Fibroblast of skin of right biceps (primary cell): ENCODE data around the gene CHRNA4.
"Not testable (repeated sequence)": the region's sequence is repeated elsewhere in the genome, so short reads cannot be mapped to it uniquely, and the experiment has no call there.

ENCODE experiments used
- DNase-seq: peaks from one replicate; pipeline ENCODE4 v3.0.0-alpha.2; 2013

The CHRNA4 gene

DNA sequence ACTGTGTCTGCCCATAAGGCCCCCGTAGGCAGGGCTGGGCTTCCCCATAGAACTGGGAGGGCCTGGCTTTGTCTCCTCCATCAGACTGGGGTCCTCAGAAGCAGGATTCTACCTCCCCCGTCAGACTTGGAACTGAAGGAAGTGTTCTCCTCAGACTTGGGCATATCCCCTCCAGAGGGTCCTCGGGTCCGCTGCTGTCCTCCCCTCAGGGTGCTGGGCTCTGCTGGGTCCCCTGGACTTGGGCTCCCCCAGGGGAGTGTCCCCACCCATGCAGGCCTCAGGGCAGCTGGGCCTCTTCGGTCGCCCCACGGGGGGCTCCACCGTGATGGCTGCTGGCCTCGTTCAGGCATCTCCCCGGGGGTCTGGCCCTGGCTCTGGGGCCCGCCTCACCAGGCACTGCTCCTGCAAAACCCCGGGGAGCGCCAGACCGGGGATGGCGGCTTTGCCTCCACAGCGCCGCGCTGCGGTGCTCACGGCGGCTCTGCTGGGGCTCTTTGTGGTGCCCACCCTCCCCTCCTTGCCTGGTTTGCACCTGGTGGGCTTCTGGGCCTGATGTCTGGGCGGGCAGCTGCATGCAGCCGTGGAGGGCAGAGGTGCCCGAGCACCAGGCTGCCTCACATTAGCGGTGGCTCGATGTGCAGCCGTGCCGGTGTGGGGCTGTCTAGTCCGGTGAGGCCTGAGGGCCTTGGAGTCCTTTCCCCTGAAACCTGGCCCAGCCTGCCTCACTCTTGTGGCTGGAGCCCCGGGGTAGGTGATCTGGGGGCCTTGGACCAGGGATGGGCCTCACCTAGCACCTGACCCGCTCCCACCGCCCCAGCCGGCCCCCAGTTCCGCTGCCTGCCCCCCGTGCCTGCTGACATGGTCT is 54.2 kb downstream of the CHRNA4 start:
- DNase-seq = no peak

DNA sequence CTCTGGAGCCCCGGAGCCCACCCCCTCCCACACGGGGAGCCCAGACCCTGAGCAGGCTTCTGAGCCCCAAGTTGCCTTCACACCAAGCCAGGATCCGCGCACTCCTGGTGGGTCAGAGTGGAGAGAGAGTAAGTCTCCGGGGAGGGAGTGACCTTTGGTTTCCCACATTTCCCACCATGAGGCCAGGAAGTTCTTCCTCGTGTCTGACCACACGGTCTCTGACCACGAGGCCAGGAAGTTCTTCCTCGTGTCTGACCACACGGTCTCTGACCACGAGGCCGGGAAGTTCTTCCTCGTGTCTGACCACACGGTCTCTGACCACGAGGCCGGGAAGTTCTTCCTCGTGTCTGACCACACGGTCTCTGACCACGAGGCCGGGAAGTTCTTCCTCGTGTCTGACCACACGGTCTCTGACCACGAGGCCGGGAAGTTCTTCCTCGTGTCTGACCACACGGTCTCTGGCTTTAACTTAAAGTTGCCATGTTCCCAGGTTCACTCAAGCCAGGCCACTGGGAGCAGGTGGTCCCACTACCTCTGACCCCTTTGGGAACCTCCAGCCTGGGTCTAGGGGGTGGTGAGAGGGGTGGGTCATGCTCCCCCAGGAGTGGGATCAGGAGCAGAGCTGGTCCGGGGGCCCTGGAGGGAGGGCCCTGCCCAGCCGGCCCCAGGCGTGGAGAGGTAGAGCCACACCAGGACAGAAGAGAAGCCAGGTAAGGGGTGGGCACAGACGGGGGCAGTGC is 55.0 kb downstream of the CHRNA4 start:
- not testable (repeated sequence) for DNase-seq

DNA sequence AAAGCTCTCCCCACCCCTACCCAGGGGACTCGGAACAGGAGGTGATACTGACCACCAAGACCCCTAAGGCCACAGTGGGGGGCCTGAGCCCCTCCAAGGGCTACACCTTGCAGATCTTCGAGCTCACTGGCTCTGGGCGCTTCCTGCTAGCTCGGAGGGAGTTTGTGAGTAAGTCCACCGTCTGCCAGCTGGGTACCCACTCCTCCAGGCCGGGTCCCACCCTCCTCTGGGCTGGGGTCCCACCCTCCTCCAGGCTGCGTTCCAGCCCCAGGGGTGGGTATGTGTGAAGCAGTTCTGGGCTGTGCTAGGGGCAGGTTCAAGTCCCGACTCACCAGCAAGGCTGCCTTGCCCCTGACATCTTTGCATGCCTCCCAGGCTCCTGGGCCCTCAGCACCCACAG is 55.8 kb downstream of the CHRNA4 start:
- no peak for DNase-seq

DNA sequence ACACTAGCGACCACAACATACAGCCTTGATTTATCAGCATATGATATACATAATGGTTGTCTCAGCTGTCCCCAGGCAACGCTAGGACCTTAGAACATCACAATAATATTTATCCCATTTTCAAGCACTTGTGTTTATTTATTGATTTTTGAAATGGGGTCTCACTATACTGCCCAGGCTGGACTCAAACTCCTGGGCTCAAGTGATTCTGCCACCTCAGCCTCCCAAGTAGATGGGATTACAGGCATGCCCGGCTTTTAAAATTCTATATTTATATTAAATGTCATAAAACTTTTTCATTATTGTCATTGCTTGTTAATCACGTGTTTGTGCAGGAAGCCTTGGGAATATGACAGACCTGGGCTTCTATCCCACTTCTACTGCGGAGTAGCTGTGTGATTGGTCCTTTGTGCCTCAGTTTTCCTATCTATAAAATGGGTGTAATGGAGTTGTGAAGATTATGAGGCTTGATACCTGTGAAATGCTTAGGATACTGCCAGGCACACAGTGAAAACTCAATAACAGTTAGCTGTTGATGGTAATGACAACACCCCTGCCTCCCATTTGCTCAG is 58.0 kb downstream of the CHRNA4 start:
- no peak for DNase-seq

DNA sequence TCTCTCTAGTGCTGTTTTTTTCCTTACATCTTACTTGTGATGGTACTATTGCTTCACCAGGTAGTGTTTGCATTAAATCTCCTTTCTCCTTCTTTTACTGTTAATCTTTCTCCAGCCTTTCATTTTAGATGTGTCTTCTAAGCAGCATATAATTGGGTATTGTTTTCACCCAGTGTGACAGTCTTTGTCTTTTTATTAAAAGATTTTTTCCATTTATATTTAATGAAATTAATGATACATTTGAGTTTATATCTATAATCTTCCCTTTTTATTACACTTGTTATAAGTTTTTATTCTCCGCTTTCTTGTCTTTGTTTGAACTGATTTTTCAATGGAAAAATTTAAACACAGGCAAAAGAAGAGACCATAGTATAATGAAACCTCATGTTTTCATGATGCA is 59.5 kb downstream of the CHRNA4 start:
- no peak for DNase-seq

DNA sequence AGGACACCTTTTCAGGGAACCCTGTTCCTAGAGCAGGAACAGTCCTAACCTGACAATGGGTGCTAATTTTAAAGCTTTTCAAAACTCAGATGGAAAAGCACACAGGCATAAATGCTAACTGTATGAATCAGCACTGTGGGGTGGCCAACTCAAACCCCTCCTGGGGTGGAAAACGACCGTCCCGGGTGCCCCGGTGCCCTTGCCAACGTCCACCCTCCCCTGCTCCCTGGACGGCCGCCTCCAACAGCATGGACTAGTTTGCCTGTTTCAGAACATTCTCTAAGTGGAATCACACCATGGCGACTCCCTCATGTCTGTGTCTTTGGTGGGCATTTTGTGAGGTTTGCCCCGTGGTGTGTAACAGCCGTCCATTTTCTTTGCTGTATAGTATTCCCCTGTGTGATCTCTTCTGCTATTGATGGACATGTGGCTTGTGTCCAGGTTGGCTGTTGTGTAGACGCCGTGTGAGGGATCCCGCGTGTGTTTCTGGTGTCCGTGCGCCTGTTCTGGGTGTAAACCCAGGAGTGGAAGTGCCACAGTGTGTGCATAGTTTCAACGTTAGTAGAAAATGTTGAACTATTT is 62.3 kb downstream of the CHRNA4 start:
- DNase-seq = no peak

DNA sequence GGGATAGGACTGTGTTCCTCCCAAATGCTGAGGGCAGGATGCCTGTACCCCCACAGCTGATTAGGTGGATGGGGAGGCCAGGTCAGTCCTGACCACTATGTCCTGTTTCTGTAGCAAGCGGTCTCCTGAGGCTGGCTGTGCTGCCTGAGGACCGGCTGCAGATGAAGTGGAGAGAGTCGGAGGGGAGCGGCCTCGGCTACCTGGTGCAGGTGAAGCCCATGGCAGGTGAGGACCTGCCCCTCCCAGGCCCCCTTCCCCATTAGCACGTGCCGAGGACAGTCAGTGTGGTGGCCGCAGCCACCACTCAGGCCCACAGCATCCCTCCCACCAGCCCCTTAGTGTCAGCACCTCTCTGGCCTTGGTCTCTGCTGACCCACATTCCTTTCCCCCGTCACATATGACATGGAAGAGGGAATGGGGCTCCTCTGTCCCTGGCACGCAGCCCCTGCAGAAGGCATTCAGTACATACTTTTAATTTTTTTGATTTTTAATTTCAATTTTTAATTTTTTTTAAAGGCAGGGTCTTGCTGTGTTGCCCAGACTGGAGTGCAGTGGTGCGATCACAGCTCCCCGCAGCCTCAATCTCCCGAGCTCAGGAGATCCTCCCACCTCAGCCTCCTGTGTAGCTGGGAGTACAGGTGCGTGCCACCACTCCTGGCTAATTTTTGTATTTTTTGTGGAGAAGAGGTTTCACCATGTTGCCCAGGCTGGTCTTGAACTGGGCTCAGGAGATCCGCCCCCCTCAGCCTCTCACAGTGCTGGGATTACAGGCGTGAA is 63.2 kb downstream of the CHRNA4 start:
- no peak for DNase-seq

DNA sequence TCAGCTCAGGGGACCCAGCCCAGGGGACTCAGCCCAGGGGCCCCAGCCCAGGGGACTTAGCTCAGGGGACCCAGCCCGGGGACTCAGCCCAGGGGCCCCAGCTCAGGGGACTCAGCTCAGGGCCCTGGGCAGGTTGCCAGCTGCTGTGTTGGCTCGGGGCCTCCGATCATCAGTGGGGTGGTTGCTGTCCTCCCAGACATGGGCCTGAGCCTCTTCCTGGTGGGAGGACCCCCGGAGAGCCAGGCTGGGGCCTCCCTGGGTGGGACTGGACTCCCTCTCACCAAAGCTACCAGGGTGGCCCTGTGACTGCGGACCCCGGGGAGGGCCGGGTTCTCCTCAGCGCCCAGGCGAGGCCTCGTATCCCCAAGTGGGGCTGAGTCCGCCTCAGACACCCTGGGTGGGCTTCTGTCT is 63.8 kb downstream of the CHRNA4 start:
- no peak for DNase-seq

DNA sequence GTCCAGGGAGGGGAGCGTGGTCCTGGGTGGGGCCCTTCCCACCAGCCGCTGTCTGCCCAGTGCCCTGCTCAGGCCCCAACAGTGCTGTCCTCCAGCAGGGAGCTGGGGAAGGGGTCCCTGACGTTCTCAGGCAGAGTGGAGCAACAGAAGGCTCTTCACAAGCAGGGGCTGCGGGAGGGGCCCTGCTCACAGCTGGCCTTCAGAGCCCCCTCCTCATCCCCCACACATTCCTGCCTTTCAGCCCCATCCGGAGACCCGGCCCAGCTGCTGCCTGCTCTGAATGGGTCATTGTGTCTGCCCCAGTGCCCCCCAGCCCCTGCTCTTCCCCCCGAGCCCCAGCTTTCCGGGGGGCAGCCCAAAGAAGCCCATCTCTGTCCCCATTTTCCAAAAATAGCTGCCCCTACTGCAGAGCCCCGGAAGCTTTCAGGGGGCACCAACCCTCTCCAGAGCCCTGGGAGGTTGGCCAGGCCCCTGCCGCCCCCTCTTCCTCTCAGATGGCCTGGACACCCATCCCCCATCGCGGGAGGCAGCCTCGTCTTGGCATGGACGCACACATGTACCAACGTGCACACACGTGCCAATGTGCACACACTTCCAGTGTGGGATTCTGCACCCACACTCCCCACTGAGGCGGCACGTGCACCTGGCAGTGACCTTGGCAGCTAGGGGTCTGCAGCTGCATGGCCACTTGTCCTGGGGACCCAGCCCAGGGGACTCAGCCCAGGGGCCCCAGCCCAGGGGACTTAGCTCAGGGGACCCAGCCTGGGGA is 64.4 kb downstream of the CHRNA4 start:
- DNase-seq = no peak

DNA sequence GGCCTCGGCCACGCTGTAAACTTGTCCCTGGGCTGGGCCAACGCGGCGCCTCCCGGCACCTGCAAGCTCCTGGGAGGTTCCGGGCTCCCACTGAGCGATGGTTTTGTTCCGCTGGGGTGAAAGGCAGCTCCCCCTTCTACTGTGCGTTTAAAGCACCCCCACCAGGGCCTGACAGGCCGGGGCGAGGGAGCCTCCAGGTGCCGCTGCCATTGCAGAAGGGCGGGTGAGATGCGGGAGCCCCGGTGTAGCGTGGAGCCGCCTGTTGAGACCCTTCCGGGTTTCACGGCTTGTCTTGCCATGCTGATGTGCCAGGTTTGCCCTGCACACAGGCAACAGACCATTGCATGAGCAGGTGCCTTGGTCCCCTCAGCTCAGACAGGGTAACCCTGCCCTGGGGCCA is 65.3 kb downstream of the CHRNA4 start:
- DNase-seq = no peak

DNA sequence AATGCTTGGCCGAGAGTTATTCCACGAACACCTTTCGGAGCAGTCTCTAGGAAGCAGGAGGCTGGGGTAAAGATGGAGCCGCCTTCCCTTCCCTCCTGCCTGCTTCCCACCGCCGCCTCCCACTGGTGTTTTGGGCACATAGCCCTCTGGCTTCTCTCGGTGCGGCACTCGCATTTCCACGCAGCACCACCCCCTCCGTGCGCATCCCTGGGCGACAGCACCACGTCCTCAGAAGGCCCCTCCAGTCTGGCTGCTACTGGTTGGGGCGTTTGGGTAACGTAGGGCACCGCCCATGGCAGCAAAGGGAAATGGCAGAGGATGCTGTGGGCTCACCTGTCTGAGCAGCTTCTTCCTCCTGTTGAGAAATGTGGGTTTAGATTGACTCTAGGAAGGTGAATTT is 65.7 kb downstream of the CHRNA4 start:
- DNase-seq = no peak

DNA sequence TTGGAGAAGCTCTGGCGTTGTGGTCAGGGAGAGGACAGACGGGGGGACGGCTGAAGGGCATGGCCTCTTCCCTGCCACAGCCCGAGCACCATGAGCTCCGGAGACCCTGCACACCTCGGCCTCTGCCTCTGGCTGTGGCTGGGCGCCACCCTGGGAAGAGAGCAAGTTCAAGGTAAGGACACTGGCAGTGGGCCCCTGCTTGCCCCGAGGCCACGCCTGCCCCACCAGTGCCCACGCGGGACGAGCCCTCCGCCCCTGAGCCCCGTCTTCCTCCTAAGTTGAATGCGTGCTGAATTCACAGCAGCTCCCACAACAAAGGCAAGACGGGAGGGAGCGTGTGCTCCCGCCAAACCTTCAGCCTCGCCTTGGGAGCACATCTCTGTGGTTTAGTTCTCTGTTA is 66.1 kb downstream of the CHRNA4 start:
- DNase-seq = no peak

DNA sequence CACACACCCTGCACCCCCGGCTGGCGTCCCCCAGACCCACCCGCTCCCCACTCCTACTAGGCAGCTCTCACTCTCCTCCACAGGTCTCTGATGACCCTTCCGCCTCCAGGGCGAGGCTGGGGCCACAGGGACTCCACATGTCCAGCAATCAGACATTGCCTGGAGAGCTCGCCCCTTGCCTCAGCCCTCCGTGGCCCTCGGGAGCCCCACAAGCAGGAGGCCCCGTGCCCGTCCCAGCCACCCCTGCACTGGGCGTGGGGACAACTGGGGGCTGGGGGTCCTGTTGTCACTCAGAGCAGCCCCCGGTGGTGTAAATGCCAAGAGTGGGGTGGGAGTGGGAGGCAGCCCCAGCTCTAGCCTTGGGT is 66.6 kb downstream of the CHRNA4 start:
- DNase-seq = no peak

DNA sequence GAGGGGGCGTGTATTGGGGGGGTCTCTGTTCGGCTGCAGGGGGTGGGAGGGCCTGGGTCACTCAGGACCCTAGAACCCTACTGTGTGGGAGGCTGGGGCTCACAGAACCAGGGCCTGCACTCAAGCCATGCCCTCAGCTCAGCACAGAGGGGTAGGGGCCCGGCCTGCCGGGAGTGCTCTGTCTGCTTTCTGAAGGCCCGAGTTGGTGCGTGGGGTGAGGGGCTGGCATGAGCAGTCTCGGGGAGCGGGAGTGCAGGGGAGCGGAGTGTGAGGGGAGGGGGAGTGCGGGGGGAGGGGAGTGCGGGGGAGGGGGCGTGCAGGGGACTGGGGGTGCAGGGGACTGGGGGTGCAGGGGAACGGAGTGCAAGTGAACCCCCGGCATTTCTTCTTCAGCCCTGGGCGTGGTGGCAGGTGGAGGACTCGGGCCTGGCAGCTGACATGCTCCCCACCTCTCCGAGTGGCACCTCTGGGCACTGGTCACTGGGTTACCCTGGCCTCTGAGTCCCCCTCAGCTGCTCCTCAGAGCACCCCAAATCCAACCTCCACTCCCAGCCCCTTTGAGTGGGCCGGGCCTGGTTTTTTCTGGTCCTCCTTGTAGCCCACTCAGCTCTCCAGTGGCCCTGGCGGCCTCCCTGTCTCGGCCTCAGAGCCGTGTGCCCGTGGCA is 67.1 kb downstream of the CHRNA4 start:
- no peak for DNase-seq

DNA sequence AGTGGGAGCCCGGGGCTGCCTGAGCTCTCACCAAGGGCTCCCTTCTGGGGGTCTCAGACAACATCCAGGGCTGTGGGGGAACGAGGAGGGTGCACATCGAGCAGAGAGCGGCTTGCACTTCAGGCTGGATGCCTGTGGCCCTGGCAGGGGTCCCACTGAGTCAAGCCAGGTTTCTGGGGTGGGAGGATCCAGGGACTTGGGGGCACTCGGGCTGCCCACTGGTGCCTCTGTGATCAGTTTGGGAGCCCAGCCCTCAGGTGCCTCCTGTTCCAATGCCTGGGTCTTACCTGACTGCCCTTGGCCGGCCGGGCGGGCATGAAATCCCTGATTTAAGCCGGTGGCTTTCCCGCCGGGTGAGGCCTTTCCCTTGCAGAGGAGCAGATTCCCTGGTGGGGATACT is 67.7 kb downstream of the CHRNA4 start:
- DNase-seq = no peak
